Activated naive CD4-positive, alpha-beta T cell (primary cell): ENCODE results near the gene AZIN2.

ENCODE experiments used
- DNase-seq, 4 experiments: peaks; one replicate each; lab custom pipeline; 2025; lab: John Stamatoyannopoulos, UW

The AZIN2 gene

DNA sequence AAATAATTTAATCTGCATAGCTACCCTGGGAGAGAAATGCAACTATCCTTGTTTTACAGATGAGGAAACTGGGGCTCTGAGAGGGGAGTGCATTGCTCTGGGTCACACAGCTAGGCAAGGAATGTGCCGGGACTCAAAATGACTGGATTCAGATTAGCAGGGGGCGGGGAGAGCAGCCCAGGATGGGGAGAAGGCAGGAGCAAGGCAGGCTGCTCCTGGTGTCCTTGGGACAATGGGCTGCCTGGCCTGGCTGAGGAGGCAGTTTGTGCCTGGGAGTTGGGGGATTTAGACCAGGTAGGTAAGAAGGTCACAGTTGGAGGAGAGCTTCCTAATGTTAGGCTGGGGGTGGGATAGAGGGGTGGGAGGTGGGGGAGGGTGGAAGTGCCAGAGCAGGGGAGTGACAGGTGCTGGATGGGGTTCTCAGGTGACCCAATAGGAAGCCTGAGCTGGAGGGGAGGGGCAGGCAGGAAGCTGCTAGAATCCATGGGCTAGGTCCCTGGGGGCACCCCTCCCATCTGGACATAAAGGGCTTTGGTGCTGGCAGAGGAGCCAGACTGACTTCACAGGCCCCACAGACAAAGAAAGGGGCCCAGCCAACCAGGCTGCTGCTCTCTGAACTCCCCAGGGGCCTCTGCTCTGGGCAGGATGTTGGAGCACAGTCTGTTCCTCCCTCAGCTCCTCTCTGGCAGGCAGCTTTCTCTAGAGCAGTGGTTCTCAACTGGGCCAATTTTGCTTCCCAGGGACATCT, 71.9 kb downstream of the AZIN2 start:
- no peak for DNase-seq

DNA sequence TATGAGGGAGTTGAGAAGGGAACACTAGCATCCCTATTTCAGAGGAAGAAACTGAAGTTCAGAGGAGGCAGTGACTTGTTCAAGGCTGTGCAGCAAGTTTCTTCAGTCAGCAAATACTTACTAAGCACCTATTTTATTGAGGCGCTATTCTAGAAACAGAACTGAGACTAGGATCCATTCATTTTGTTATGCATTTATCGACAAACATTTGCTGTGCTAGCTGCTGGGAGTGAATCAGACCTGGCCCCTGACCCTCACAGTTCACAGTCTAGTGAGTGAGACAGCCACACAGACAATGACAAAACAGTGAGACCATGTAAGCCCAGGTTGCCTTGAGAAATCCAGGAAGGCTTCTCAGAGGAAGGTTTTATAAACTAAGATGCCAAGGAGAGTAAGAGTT, 72.7 kb downstream of the AZIN2 start:
- DNase-seq, result no peak

DNA sequence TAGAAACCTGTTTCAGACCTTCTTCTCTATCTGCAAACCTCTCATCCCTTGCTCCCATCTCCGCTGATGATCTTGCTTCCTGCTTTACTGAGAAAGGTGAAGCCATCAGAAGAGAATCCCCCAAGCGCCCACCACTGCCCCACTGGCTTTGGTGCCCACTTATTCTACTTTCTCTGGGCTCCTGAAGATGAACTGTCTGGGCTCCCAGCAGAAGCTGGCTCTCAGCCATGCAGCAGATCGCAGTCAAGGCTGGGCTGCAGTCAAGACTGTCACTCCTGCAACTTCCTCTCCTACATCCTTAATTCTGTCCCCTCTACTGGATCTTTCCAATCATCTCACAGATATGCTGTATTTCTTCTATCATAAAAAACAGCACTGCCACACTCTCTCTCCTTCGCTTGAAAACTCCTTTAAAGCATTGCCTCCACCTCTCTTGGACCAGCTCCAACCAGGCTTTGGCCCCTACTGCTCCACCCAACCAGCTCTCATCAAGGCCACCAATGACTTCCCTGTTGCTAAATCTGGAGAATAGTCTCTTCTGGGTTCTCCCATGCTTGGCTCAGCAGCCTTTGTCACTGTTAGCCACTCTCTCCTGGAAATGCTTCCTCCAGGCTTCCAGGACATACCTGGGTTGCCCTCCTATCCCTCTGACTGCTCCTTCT, 75.1 kb downstream of the AZIN2 start:
- no peak for DNase-seq

DNA sequence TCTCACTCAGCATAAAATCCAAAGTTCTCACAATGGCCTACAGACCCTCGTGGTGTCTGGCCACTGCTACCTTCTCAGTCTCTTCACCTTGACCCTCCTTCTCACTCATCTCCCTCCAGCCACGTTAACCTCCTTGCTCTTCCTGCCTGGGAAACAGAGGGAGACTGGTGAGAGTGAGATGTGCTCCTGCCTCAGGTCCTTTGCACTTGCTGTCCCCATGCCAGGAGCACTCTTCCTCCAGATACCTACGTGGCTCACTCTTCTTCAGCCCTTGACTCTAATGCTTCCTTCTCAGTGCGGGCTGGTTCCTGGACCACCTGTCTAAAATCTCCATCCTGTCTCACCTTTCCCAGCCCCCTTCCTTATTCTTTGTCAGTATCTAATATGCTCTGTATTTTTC, 76.2 kb downstream of the AZIN2 start:
- no peak for DNase-seq

DNA sequence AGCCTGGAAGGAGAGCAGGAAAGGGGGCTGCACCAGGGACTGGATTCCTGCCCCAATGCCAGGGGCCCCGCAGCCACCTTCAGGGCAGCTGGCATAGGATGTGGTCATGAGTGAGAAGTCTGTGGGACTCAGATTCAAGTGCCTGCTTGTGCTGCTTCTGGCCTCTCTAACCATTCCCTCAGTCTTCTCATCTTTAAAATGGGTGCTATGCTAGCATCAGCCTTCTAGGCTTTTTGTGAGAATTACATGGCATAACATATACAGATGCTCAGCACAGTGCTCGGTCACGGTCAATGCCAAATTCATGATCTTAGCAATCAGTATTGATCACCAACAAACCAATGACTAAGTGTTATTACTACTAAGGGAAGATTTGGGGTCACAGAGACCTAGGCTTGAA, 77.4 kb downstream of the AZIN2 start:
- no peak for DNase-seq

DNA sequence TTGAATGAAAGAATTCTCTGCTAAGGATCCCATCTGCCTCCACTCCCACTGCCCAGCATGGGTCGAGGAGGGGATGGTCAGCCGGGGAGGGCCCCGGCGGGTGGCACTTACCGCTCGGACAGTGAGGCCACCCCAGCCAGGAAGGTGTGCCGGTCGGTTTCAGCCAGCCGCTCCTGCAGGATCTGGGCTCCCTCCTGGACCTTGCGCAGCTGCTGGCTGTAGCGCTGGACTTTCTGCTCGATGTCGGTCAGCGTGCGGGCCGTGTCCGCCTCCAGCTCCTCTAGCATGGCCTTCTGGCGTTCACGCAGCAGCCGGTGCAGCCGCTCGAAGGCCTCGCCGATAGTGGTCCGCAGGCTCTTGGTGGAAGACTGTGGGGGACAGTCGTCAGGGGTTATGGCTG, 78.6 kb downstream of the AZIN2 start:
- DNase-seq, result no peak

DNA sequence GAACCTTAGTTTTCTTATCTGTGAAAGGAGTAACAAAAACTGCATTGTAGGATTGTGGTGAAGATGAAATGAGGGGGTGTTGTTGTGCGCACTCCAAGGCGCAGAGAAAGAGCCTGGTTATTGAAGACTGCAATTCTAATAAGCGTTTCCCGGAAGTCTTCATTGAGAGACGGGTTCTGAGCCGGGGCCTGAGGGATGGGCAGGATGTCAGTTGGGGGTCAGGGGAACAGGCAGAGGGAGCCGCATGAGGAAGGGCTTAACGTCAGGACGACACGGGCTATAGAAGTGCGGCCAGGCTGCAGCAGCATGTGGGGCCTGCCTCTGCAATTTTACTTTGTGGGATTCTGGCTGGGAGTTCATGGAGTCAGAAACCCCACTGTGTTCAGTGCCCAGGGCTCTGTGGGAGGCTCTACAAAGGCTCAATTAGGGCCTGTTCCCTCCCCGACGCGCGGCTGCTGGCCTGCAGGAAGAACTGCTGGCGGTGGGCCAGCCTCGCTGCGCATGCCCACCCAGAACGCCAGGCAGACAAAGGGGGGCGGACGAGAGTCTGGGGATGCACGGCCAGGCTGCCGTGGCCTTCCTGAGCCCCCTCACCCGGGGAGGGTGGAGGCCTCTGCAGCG, 80.2 kb downstream of the AZIN2 start:
- no peak for DNase-seq

DNA sequence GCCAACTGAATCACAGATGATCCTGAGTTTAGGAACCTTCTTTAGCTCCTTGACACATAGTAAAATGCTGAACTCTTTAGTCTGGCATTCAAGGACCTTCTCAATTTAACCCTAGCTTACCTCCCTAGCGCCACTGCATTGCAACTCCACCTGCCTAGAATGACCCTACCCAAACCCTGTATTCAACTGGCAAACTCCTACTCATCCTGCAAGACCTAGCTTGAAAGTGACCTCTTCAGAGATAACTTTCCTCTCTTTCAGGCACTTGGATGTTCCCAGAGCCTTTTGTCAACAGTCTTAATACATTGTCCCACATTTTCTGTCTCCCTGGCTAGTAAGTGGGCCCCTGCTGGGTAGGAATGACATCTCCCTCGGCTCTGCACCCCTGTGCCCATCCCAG, 81.2 kb downstream of the AZIN2 start:
- no peak for DNase-seq

DNA sequence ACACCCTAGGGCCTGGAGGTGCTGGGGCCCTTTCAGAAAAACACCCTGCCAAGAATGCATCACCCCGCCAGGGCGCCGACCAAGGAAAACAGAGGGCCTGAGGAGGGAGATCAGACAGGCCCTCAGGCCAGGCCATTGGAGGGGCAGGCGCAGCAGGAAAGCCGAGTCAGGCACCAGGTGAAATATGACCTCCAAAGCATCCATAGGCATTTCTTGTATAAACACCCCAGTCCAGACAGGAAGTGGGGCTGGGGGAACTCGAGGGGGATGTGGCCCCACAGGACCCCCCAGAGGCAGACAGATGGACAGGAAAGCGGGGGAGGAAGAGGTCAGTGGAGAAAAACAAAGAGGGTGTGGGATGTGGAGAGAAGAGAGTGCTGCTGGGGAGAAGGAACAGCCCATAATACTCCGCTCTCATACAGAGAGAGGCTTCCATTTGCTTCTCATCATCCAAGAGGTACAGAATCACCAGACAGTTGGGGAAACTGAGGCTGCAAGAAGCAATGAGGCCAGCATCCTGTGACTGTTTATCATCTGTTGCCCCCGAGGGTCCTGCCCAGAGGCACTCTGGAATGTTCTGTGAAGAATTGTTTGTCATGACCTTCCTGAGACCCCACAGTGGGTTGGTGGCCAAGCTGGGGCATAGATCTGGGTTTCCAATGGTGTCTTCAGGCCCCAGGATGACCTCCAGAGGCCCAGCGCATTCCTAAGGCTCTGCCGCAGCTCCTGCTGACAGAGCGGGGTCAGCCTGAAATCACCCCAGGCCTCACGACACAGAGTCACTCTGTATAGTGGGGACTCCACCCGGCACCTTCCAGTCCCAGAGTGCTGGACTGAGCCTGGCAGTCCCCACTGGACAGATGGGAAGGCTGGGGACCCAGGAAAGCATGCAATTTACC, 82.9 kb downstream of the AZIN2 start:
- DNase-seq, result no peak

DNA sequence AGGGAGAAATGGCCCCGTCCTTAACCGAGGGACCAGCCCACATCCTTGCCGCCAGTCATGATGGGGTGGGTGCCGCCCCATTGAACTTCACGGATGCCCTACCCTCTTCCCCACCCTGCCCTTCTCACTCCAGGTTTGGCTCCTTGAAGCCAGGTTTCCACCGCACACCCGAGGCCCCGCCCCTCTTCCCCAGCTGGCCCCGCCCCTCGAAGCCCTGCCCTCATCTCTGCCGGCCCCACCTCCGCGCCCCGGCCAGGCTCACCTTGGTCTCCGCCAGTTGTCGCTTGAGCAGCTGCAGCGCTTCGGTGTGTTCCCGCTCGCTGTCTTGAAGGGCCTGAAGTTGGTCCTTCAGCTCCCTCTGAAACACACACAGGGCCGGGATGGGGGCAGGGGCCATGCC, 84.3 kb downstream of the AZIN2 start:
- no peak for DNase-seq

DNA sequence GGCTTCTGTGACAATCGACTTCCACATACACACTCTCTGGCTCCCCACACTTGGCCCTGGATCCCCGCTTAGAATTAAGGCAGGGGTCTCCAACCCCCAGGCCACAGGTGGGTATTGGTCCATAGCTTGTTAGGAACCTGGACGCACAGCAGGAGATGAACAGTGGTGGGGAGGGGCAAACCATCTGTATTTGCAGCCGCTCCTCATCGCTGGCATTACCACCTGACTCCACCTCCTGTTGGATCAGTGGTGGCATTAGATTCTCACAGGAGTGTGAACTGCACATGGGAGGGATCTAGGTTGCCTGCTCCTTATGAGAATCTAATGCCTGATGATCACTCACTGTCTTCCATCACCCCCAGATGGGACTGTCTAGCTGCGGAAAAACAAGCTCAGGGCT, 84.9 kb downstream of the AZIN2 start:
- no peak for DNase-seq

DNA sequence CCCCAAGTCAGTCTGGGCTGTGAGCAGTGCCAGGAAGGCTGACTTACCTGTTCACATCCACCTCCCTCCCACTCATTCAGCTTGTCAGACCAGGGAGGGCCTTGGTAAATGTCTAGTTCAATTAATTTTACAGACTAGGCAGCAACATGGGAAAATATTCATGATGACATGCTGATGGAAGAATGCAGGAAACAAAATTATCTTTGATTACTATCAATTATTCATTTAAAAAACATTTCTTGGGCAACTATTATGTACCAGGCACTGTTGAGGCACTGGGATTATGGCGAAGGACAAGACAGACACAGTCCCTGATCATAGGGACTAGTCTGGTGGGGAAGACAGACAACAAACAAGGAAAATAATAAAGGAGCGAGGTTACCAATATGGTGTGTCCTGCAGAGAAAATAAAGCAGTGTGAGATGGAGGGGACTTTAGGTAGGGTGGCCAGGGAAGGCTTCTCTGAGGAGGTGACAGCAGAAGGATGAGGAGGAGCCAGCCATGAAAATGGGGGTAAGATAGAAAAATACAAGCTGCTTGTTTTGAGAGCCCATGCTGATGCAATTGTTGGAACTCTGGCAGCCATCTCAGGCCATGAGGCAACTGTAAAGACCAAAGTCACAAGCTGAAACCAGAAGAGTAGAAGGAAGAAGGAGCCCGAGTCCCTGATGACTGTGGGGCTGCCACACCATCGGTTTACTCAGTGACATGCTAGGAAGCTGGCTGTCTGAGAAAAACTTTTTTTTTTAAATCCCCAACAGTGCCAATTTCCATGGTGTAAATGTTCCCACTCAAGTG, 86.9 kb downstream of the AZIN2 start:
- no peak for DNase-seq

DNA sequence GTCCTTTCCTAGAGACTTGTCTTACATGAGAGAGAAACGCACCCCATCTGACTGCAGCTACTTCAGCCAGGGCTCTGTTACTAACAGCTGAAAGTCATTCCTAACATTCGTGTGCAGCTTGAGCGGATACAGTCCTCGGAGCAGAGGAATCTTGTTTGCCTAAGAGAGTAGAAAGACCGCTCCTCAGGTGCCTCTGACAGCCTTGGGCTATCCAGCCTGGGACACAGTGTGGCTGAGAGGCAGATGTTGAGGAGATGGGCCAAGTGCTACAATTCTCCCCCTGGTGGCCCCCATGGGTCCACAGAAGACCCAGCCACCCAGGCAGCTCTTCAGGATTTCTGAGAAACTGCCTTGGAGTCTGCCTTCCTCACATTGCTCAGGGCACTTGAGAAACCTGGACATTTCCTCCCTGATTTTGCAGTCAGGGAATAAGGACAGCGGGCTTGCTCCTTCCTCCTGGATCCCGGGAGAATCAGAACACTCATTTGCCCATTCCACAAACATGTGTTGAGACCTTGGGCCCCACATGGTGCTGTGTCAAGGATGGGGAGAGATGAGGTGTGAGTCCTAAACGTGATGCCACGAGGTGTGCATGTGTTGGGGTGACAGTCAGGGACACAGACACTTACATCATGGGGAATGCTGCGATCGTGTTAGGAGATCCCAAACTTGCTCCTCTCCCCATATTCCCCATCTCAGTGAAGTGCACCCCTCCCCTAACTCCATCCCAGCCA, 87.8 kb downstream of the AZIN2 start:
- DNase-seq, result no peak

DNA sequence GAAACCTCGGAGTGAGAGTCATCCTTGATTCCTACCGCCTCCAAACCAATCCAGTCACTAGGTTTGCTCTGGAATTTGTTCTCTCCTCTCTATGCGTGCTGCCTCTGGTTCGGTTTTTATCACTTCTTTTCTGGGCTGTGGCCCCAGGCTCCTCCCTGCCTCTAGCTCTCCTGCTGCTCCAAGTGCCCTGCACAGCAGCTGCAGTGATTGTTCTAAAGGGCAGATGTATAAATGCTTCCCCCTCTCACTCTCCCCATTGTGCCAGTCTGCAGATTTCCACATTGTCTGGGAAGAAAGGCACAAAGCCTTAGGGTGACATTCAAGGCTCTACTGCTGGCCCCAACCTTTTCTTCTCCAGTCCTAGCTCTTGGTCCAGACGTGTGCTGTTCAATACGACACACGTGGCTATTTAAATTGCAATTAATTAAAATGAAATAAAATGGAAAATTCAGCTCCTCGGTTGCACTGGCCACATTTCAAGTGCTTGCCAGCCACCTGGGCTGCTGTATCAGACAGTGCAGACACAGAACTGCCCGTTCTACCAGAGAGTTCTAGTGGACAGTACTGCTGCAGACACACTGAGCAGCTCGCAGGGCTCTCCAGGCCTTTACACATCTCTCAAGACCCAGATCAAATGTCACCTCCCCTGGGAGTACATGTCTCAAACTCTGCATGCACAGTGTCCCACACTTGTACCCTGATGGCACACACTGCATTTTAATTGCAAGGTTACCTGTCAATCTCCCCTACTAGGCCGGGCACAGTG, 88.5 kb downstream of the AZIN2 start:
- no peak for DNase-seq
